Cardiac fibroblast (primary cell): ENCODE measurements around the gene HSPG2.

ENCODE experiments used
- DNase-seq, 2 donors: peaks; one replicate each; pipeline versions ENCODE4 v3.0.0 to v3.0.0-alpha.2; 2010; ENCODE audit warnings: low read depth in 2 of 2
- H3K4me3 ChIP-seq, 2 donors: replicated peaks in 1 of 2; 1 replicate in 1 of 2; 2 replicates in 1 of 2; pipeline ENCODE4 v1.5.1; 2011; ENCODE audit warnings: low read depth in 2 of 2, low read length in 2 of 2, mild to moderate bottlenecking in 2 of 2, moderate library complexity in 1 of 2
- CTCF ChIP-seq: IDR thresholded peaks from one replicate; pipeline ENCODE4 v1.5.1; 2011; ENCODE audit warnings: low read depth, mild to moderate bottlenecking, low read length, inconsistent platforms

HSPG2 gene

GRCh38 chr1:21853131-21853427, 84.0 kb downstream of the HSPG2 start:
- no peak overlapping the region for H3K4me3 ChIP-seq
- DNase-seq = no peak
- no peak for TF ChIP-seq CTCF

DNA sequence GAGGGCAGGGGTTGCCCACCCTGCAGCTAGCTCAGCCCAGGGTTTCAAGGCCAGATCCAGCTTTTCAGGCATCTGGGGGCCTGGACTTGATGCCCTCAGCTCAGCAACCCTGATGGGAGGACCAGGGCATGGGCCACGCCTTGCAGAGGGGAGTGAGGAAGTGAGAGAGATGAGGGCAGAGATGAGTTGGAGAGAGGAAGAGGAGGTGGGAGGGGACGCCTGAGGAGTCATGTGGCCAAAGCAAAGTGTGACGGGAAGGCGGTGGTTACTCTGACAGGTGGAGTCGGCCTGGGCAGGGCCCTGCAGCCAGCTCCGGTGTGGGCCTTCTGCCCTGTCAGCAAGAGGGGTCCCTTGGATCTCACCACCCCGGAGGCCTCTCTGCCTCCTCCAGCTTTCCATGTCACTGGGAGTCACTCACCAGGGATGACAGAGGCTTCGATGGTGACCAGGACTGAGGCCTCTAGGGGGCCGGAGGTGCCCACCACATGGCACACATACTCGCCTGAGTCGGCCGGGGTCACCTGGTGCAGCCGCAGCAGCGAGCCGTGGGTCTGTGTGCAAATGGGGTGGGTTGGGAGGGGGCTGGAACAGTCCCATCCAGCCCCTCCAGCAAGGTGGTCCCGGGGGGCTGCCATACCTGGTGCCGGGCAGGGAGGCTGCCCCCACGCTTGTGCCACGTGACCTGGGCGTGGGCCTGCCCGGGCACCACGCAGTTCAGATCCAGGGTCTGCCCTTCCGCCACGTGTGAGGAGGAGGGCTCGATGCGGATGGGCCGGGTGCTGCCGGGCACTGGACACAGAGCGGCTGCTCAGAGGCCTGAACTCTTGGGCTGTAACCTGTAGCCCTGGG, 84.6 kb downstream of the HSPG2 start:
- no peak for DNase-seq
- no peak for TF ChIP-seq CTCF
- H3K4me3 ChIP-seq = no peak overlapping the region

DNA sequence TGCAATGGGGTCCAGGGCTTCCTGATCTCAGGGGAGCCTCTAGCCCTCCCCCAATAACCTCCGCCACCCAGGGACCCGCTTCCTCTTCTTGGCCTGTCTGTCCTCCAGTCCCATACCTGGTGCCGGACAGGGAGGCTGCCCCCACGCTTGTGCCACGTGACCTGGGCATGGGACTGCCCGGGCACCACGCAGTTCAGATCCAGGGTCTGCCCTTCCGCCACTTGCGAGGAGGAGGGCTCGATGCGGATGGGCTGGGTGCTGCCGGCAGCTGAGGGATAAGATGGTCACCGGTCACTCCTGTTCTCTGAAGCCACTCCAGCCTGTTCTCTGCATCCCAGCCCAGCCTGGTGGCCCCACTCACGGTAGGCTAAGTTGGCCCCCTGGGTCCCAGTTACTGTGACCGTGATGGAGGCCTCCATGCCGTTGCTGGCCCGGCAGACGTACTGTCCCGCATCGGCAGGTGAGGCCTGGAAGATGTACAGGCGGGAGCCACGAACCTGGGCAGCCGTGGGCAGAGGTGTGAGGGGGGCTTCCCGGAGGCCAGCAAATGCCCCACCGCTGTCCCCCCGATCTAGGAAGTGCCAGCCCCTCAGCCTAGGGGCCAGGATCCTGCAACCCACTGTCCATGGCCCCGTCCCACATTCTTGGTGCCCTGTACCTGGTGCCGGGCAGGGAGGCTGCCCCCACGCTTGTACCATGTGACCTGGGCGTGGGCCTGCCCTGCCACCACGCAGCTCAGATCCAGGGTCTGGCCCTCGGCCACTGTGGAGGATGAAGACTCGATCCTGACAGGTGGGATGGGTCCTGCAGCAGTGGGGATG, 85.5 kb downstream of the HSPG2 start:
- TF ChIP-seq CTCF = no peak
- no peak for DNase-seq
- H3K4me3 ChIP-seq = no peak overlapping the region

- no peak for DNase-seq
- TF ChIP-seq CTCF = no peak
- H3K4me3 ChIP-seq = no peak overlapping the region
Measured at GRCh38 chr1:21849909-21850576, 87.1 kb downstream of the HSPG2 start.

DNA sequence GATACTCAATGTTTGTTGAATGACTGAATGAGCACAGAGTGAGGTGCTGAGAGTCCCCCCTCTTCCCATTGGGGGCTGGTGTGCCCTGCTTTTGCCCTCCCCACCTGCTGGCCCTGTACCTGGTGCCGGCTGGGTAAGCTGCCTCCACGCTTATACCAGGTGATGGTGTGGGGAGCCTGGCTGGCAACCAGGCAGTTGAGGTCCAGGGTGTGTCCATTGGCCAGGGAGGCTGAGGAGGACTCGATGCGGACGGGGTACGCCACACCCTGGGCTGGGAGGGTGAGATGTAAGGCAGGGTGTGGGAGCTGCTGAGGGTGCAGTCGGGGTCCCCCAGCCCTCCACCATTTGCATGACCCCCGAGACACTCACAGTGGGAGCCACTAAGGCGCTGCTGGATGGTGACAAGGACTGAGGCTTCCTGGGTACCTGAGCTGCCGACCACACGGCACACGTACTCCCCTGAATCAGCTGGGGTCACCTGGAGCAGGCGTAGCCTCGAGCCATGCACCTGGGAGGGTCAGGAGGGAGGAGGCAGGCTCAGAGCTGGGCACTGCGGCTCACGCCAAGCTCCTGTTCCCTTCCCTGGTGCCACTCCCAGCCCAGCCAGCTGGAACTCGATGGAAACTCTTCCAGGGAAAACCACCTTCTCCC, 88.5 kb downstream of the HSPG2 start:
- TF ChIP-seq CTCF = no peak
- no peak for DNase-seq
- no peak overlapping the region for H3K4me3 ChIP-seq
